Measurements from ENCODE around the gene CYP4F11. TPM values are rescaled to one million over a fixed set of nuclear protein-coding genes. Genes with fewer than 3 reads are reported as not detected.
"Not testable (repeated sequence)": the region's sequence is repeated elsewhere in the genome, so short reads cannot be mapped to it uniquely, and the experiment has no call there.

The CYP4F11 gene, protein sequence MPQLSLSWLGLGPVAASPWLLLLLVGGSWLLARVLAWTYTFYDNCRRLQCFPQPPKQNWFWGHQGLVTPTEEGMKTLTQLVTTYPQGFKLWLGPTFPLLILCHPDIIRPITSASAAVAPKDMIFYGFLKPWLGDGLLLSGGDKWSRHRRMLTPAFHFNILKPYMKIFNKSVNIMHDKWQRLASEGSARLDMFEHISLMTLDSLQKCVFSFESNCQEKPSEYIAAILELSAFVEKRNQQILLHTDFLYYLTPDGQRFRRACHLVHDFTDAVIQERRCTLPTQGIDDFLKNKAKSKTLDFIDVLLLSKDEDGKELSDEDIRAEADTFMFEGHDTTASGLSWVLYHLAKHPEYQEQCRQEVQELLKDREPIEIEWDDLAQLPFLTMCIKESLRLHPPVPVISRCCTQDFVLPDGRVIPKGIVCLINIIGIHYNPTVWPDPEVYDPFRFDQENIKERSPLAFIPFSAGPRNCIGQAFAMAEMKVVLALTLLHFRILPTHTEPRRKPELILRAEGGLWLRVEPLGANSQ
- total RNA-seq = 87.2 TPM

DNA sequence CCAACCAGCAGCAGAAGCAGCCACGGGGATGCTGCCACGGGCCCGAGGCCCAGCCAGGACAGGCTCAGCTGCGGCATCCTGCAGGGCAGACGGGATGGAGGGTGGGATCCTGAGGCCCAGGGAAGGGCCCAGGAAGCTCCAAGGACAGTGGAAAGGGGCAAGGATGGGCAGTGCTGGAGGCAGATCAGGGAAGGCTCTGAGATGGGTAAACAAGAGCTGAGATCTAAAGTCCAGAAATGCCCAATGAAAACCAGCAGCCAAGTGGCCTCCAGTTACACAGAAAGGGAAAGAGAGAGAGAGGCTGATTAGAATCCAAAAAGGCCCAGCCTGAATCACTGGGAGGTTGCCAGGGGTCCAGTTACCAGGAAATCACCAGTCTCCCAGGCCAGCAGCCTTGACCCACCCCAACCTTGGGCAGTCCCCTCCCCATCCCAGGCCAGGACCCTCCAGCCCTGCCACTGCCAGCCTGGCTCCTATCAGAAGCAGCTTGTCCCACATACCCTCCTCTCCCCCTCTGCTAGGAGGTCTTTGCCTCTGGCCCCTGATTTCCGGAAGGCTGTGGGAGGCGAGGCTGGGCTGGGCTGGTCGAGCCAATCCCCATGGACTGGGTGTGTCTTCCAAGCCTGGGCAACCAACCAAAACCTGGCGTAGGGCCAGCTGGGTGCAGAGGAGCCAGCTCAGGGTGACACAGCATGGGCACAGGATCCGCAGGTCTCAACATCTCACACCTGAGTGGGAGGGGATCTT is at the start of gene CYP4F11:
CYP4F11 (minus strand) TSS at position 198 of the 747 bp plus-strand sequence; CDS start at position 77, 121 bp downstream.
- DNase-seq (ENCODE audit: low spot score) = peak; percentile 92

DNA sequence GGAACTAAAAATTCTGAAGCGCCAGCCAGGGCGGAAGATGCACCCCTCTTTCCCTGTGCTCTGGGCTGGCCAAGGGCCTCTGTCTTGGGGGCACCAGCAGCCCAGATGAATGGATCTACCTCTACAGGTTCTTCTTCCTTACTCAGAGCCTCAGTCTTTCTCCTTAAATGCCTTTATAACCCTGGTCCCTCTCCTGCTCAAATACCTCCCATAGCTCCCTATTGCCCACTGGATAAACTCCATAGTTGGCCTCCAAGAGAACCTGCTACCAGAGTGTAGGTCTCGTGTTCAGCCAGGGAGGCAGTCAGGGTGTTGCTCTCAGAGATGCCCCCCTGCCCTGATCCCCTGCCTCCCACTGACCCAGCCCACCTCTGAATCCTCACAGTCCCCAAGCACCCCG is 45.0 kb upstream of the CYP4F11 start:
- DNase-seq (ENCODE audit: low spot score) = no peak

DNA sequence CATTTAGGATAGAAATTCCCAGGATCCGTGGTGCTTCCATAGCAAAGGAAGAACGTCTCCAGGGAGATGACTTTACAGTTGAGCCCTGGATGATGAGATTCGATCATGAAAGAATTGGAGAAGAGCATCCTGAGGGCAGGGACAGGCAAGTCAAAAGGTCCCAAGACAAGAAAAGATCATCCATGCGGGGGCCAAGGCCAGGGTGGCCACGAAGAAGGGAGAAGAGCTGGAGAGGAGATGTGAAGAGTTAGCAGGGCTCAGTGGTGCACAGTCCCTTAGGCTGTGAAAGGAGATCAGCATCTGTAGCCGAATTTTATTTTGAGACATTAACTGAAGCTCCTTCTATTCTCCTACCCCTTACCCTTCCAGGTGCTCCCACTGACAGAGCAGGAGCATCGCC is 43.4 kb upstream of the CYP4F11 start:
- DNase-seq (ENCODE audit: low spot score) = no peak

DNA sequence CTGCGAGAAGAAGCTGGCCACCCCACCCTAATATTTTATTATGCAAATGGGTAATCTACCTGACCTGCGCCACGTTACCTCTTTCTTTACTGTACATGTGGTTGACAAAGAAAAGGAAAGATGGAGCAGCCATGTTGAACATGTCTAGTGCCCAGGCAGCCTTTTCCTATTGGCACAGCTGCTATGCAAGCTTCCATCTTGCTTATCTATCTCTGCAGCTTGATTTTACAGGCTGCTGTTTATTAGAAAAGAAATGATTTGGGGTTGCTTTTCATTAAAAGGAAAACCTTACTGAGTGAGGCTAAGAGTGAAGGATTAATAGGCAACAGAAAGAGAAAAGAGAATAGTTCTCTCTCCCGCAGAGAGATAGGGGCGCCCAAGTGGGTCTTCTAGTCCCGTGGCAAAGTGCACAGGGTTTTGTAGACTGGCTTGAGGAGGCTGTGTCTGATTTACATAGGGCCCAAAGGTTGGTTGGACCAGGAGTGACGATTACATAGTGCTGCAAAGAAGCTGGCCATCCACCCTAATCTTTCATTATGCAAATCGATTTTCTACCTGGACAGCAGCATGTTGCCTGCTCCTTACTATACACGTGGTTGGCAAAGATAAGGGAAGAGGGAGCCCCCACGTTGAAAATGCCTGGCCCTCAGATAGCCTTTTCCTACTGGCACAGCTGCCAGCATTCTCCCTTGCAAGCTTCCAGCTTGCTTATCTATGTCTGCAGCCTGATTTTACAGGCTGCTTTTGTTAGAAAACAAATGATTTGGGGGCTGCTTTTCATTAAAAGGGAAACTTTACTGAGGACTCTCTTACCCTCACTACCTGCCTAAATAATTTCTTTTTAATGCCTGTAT is 42.7 kb upstream of the CYP4F11 start:
- DNase-seq (ENCODE audit: low spot score) = peak; percentile 62

DNA sequence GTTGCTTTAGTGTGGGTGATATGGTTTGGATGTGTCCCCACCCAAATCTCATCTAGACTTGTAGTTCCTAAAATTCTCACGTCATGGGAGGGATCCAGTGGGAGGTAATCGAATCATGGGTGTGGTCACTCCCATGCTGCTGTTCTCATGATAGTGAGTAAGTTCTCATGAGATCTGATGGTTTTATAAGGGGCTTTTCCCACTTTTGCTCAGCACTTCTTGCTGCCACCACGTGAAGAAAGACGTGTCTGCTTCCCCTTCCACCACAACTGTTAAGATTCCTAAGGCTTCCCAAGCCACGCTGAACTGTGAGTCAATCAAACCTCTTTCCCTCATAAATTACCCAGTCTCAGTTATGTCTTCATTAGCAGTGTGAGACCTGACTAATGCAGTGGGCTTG is 40.5 kb upstream of the CYP4F11 start:
- no peak for DNase-seq (ENCODE audit: low spot score)

DNA sequence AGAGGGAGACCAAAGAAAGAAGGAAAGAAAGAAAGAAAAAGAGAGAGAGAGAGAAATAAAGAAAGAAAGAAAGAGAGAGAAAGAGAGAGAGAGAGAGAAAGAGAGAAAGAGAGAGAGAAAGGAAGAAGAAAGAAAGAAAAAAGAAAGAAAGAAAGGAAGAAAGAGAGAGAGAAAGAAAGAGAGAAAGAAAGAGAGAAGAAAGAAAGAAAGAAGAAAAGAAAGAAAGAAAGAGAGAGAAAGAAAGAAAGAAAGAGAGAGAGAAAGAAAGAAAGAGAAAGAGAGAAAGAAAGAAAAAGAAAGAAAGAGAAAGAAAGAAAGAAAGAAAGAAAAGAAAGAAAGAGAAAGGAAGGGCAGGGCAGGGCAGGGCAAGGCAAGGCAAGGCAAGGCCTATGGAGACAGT is 37.7 kb upstream of the CYP4F11 start:
- DNase-seq (ENCODE audit: low spot score) = not testable (repeated sequence)

DNA sequence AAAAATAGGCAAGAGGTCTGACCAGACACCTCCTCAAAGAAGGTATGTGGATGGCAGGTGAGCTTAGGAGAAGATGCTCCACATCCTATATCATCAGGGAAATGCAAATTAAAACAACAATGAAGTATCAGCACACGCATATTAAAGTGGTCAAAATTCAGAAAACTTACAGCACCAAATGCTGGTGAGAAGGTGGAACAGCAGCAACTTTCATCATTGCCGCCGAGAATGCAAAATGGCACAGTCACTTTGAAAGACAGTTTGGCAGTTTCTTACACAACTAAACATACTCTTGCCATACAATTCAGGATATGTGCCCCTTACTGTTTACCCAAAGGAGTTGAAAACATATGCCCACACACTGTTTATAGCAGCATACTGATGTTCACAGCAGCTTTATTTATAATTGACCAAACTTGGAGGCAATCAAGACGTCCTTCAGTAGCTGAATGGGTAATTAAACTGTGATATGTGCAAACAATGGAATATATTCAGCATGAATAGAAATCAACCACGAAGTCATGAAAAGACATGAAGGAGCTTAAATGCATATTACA is 37.0 kb upstream of the CYP4F11 start:
- no peak for DNase-seq (ENCODE audit: low spot score)

DNA sequence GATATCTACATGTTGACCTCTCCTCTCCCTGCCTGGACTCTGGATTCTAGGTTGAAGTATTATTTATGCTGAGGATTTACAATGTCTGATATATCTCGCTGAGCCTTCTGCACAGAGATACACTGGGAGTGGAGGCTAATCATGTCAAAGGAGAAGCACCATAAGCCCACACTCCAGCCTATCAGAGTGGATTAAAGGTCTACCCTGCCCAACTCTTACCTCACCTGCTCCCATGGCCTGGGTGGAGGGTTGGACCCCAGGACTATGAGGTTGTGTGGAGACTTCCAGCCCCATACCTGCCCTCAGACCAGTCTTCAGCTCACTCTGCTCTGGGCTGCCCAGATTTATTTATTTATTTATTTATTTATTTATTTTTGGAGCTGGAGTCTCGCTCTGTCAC is 29.9 kb upstream of the CYP4F11 start:
- no peak for DNase-seq (ENCODE audit: low spot score)

DNA sequence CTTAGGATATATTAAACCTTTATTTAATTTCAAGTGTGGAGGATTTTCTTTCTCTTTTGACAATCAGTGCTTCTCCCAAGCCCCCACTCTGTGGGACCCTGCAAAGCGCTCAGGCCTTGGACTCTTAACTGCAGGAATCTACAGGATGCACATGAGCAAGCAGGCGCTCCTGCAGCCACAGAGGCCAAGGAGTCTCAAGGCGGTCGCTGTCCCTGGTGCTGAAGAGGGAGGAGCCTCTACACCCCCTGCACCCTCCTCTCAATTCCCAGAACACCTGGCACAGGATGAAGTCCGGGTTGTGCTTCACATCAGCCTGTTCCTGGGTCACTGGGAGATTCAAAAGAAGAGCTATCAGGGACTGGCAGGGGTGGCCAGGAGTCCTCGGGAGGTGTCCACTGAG is 28.0 kb upstream of the CYP4F11 start:
- no peak for DNase-seq (ENCODE audit: low spot score)

DNA sequence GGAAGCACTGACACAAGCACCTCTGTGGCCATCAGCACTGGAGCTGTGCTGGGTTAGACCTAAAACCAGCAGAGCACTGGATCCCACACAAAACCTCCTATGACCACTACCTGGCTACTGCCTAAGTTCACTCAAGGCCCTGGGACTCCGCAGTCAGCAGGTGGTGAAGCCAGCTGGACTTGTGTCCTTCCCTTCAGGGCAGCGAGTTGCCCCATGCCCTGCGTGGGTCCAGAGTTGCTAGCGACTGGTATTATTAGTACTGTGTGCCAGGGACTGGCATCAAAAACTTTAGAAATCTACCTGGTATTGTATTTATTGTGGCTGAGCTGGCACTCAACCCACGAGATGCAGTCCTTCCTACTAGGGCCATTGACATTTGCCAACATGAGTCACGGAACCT is 20.5 kb upstream of the CYP4F11 start:
- no peak for DNase-seq (ENCODE audit: low spot score)

DNA sequence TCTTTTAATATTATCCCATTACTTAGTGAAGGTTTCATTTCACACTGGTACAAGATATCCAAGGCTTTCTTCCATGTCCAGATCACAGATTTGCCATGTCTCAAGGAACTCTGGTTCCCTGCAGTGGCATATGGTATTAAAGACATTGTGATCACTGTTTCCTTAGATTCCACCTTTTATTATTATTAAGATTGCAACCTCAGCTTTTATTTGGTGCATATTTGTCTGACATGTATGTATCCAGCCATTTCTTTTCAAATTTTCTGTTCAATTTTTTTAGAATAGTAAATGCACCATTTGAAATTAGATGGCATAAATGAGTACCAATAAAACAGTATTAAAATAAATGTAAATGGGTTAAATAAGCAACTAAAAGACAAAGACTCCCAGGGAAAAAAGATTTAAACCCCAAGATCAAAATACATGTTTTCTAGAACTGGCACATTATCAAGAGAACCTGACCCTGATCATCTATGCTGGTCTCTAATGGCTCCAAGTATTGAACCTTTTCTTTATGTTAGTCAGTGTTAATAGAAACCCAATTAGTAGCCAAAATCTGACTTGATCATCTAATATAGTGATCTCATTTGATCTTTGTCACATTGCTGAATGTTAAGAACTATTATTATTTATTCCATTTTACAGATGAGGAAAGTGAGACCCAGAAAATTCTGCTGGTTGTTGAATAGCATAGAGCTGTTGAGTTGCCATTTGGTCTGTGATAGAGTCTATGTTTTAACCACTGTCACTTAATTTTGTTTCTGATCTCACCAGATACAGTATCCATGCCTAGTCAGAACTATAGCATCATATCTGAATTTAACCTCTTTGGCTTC is 14.1 kb upstream of the CYP4F11 start, which contains the start of gene OR10H4:
OR10H4 (plus strand) TSS at position 786 of the 836 bp plus-strand sequence; CDS start at position 786, 0 bp downstream.
- DNase-seq (ENCODE audit: low spot score) = no peak

DNA sequence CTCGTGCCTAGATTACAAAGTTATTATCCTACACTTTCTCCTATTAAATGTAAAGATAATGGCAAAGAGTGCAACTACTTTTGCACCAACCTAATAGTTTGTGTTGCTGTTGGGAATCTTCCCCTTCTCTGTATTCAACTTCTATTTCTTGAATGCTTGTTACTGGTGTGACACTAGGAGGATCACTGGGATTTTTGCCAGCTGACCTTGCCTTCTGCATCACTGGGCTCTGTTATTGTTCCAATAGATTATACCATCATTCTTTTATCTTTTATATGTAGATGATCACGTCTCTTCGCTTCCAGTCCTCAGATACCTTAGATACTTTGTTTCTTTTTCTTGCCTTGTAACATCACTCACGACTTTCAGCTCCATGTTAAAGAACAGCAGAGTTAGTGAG is 11.0 kb upstream of the CYP4F11 start:
- DNase-seq (ENCODE audit: low spot score) = no peak

DNA sequence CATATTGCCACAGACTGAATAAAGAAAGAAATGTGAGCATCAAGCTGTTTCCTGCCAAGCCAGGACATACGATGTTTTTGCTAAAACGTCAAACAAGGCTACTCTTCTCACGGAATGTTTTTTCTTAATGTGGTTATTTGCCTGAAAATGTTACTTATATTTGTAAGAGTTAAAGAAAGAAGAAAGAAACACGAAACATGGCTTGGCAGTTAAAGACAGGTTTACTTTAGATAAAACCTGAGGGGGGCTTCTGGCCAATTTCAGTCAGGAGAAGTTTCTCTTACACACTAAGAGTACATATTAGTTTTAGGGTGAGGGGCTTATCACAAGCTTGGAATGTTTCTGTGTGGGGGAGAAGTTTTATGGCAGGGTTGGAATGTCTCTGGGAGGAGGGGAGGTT is 10.1 kb upstream of the CYP4F11 start:
- DNase-seq (ENCODE audit: low spot score) = no peak

DNA sequence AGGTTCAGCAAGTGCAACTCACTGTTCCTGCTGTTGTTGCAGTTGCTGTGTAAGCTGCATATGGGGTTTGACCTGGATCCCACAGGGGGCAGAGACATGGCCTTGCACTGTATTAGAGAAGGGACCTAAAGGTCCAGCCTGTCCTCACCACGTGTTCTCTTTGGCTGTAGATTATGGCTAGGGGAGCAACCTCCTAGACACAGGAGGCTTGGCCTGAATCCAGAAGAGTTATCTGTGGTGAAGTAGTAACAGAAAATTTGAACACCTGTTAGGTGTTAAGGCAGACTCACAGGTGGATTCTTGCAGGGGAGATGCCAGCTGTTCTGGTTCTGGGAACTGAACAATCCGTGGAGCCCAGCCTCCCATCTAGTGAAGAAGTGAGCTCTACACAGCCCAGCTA is 3.4 kb upstream of the CYP4F11 start:
- no peak for DNase-seq (ENCODE audit: low spot score)

DNA sequence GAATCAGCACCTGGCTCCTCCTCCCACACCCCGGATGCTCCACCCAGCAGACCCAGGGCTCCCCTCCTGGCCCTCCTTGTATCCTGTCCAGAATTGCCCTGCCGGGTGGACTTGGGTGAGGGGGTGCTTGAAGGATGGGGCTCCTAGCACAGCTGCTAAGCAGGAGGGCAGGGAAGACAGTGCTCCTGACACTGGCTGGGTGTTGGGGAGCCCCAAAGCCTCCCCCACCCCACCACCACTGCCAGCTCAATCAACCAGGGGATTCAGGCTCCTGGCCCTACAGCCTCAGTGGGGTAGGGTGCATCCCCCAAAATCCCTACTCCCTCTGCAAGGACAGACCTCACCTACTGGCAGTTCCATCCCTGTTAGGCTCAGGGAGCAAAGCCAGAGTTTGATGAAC is 2.6 kb upstream of the CYP4F11 start:
- no peak for DNase-seq (ENCODE audit: low spot score)

DNA sequence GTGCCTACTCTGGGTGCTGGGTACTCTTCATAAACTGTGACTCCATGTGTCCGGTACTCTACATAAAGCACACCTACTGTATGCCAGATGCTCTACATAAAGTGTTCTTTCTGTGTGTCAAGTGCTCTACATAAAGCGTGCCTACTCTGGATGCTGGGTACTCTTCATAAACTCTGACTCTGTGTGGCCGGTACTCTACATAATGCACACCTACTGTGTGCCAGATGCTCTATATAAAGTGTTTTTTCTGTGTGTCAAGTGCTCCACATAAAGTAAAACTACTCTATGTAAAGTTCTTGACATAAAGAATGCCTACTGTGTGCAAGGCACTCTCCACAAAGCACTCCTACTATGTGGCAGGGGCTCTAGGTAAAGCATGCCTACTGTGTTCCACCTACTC is 1.8 kb upstream of the CYP4F11 start:
- DNase-seq (ENCODE audit: low spot score) = no peak

DNA sequence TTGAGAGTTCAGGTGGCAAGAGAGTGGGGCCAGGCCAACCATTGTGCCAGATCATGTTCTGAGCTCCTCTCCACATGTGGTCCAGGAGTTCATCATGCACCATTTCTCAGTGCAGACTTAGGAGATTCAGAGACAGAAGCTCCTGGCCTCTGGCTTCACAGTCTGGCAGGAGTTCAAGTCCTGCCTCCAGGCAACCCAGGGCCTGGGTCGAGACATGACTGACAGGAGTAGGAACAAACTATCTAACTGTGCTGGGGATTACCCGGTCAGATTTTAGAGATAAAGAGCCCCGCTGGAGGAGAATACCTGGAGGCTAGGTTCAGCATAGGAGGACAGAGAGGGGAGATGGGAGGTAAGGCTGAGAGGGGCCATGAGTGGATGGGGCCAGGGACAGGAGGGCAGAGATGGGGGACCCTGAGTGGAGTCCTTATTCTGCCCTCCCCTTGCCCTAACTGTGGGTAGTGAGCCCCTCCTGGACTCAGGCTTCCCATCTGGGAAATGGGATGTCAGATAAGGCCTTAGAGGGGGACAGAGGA is 906 bp upstream of the CYP4F11 start:
- no peak for DNase-seq (ENCODE audit: low spot score)

DNA sequence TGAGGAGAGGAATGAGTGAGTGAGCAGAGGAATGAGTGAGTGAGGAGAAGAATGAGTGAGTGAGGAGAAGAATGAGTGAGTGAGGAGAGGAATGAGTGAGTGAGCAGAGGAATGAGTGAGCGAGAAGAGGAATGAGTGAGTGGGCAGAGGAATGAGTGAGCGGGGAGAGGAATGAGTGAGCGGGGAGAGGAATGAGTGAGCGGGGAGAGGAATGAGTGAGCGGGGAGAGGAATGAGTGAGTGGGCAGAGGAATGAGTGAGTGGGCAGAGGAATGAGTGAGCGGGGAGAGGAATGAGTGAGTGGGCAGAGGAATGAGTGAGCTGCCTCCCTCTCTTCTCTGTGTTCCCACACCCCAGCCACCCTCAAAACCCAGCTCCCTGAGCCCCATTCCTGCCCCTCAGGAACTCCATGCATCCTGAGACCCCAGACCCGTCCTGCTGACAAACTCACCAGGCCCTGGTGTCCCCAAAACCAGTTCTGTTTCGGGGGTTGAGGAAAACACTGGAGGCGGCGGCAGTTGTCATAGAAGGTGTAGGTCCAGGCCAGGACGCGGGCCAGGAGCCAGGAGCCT is 483 bp downstream of the CYP4F11 start:
- not testable (repeated sequence) for DNase-seq (ENCODE audit: low spot score)

DNA sequence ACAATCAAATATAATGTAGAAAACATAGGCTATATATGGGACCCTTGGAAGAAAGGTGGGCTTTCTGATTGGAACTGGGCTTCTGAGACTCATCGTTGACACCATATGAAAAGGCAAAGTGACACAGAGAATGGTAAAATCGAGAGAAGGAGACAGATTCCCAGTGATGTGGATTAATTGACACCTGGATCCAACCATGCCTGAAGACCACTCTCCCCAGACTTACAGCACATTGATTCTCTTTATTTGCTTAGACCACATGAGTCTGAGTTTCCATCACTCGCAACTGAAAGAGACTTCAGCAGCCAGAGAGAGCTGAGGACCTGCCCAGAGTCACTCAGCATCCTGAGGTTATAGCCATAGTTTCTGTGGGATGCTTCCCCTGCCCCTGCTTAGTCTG is 6.0 kb downstream of the CYP4F11 start:
- no peak for DNase-seq (ENCODE audit: low spot score)

DNA sequence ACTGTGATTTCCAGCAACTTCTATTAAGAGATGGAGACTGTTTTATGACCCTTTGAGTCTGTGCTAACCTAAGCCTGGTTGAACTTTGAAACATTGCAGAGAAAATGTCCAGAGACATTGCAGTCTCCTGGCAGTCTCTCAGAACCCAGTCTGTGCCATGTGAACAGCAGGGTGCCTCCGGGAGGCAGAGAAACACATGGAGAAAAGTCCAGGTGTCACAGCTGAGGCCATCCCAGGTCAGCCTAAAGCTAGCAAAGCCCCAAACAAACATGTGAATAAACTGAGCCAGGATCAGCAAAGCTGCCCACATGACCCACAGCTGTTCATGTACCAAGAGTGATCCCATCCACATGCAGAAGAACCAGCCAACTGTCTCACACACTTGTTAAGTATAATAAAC is 7.8 kb downstream of the CYP4F11 start:
- DNase-seq (ENCODE audit: low spot score) = no peak
